ENCODE measurements around the gene CNTN4. TPM values are rescaled to one million over a fixed set of nuclear protein-coding genes. Genes with fewer than 3 reads are reported as not detected.

CNTN4 gene
- total RNA-seq, 1 experiment from 2014 or later, result 1.6 TPM

DNA sequence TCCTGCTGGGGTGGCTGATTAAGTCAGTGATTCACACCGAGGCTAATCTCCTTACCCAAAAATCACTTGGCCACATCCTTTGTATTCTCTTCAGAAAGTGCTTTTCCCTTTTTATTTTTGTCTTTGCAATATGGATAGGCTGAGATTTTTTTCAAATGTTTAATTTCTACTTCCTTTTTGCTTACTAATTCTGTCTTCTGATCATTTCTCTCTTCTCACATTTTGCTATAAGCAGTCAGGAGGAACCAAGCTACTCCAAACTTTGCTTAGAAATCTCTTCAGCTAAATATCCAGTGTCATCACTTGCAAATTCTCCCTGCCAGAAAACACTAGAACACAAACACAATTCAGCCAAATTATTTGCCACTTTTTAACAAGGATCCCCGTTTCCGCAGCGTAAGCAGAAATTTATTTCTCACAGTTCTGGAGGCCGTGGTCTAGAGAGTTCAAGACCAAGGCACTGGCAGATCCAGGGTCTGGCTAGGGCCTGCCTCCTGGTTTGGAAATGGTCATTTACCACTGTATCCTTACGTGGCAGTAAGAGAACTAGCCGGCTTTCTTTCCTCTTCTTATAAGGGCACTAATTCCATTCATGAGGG, 906.6 kb downstream of the CNTN4 start:
- no peak overlapping the region for H3K4ac ChIP-seq (ENCODE audit: low read depth, low read length)
- no peaks in the 10 kb centered on the region for H3K23me2 ChIP-seq (ENCODE audit: insufficient read length, low read depth, low read length, poor library complexity, severe bottlenecking)
- Mint-ChIP-seq H3K36me3 (ENCODE audit: insufficient read depth in 1 of 3, low read depth in 3 of 3) (no peaks in the 10 kb centered on the region), H3K27me3 (ENCODE audit: low read depth) (peaks cover 33% of the 10 kb centered on the region), H3K27ac (no peak overlapping the region), H3K4me3 (no peak overlapping the region), H3K9me3 (no peaks in the 10 kb centered on the region), H3K4me1 (peaks cover 19 to 20% of the 10 kb centered on the region in 2 experiments)
- no peak for DNase-seq
- no peaks in the 10 kb centered on the region for H3K9me3 ChIP-seq (ENCODE audit: control insufficient read depth, low read depth, low read length)
- H4K20me1 ChIP-seq (ENCODE audit: control insufficient read depth, insufficient read depth, insufficient read length), result no peaks in the 10 kb centered on the region
- H3K18ac ChIP-seq (ENCODE audit: insufficient read length, low read depth, low read length), result no peak overlapping the region
- H2BK120ac ChIP-seq (ENCODE audit: low read depth, low read length, poor library complexity, severe bottlenecking), result no peak overlapping the region
- no peaks in the 10 kb centered on the region for H3K79me1 ChIP-seq (ENCODE audit: insufficient read depth, low read depth, low read length, poor library complexity, severe bottlenecking)
- no peak overlapping the region for H3T11ph ChIP-seq (ENCODE audit: low read length)
- H2BK20ac ChIP-seq (ENCODE audit: low read depth, low read length, poor library complexity, severe bottlenecking), result no peak overlapping the region
- H3K27ac ChIP-seq (ENCODE audit: insufficient read length, low read depth, low read length), result no peak overlapping the region
- H3K4me1 ChIP-seq (ENCODE audit: insufficient read depth, low read length), result no peaks in the 10 kb centered on the region; the same call in 1 of the 2 replicates
- no CpG with 5 or more reads among the region's 7 CpGs for WGBS (ENCODE audit: extremely low coverage, insufficient read length, low lambda C conversion rate)
- no peak overlapping the region for H2BK15ac ChIP-seq (ENCODE audit: low read depth, low read length)
- no peak overlapping the region for H3K4me2 ChIP-seq (ENCODE audit: insufficient read depth, insufficient read length, low read length)
- no peak overlapping the region for H3K9ac ChIP-seq (ENCODE audit: extremely low read depth, insufficient read length, low read length)
- H2BK12ac ChIP-seq (ENCODE audit: insufficient read length, low read depth, low read length), result no peak overlapping the region
- no peak overlapping the region for H2BK5ac ChIP-seq (ENCODE audit: insufficient read length, low read length)
- H3K14ac ChIP-seq (ENCODE audit: insufficient read depth, low read length), result no peak overlapping the region
- no peak overlapping the region for H3K56ac ChIP-seq (ENCODE audit: insufficient read length, low read depth, low read length)
- H3K79me2 ChIP-seq (ENCODE audit: insufficient read depth, low read length), result no peaks in the 10 kb centered on the region
- no peak overlapping the region for H2AFZ ChIP-seq (ENCODE audit: low read length)
- H4K91ac ChIP-seq (ENCODE audit: insufficient read length, low read depth, low read length), result no peak overlapping the region
- H4K5ac ChIP-seq (ENCODE audit: insufficient read length, low read depth, low read length), result no peak overlapping the region
- H3K27me3 ChIP-seq (ENCODE audit: insufficient read depth, low read length), result no peaks in the 10 kb centered on the region; the same call in 1 of the 2 replicates
- TF ChIP-seq, protein P1, sequence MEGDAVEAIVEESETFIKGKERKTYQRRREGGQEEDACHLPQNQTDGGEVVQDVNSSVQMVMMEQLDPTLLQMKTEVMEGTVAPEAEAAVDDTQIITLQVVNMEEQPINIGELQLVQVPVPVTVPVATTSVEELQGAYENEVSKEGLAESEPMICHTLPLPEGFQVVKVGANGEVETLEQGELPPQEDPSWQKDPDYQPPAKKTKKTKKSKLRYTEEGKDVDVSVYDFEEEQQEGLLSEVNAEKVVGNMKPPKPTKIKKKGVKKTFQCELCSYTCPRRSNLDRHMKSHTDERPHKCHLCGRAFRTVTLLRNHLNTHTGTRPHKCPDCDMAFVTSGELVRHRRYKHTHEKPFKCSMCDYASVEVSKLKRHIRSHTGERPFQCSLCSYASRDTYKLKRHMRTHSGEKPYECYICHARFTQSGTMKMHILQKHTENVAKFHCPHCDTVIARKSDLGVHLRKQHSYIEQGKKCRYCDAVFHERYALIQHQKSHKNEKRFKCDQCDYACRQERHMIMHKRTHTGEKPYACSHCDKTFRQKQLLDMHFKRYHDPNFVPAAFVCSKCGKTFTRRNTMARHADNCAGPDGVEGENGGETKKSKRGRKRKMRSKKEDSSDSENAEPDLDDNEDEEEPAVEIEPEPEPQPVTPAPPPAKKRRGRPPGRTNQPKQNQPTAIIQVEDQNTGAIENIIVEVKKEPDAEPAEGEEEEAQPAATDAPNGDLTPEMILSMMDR (conservative IDR thresholded peaks at IDR 0.05), result no peak
- H2AK5ac ChIP-seq (ENCODE audit: insufficient read length, low read length), result no peak overlapping the region
- no peak overlapping the region for H4K8ac ChIP-seq (replicated peaks; ENCODE audit: insufficient read length, low read depth, low read length)
- H3K23ac ChIP-seq (ENCODE audit: insufficient read length, low read depth, low read length), result no peak overlapping the region

All from H9 (cell line).